RWPE1 (cell line): ENCODE results near the gene FAM193B.

Experiments
- CTCF ChIA-PET: fragments of 350-600 bp; sonication (Branson Sonifier 250); formaldehyde crosslinking; extraction: SDS; loops from one replicate; lab custom pipeline; 2021; lab: Yijun Ruan, JAX
- POLR2A ChIA-PET: fragments of 400-600 bp; formaldehyde crosslinking; extraction: SDS; loops from one replicate; lab custom pipeline; 2020; ENCODE audit warnings: antibody characterized with exemption; ENCODE audit not compliant: low non-redundant PET; lab: Yijun Ruan, JAX
- DNase-seq: peaks from one replicate; pipeline ENCODE4 v3.0.0; 2012; ENCODE audit warnings: low spot score
- H3K27ac ChIP-seq: fragments of 450-650 bp; 2 replicates; pipeline ENCODE4 v1.5.1; 2017
- TF ChIP-seq, protein P1 (sequence below): fragments of 450-650 bp; conservative IDR thresholded peaks from 2 replicates; pipeline ENCODE4 v1.5.1; 2017; ENCODE audit warnings: low read depth, mild to moderate bottlenecking

FAM193B gene

DNA sequence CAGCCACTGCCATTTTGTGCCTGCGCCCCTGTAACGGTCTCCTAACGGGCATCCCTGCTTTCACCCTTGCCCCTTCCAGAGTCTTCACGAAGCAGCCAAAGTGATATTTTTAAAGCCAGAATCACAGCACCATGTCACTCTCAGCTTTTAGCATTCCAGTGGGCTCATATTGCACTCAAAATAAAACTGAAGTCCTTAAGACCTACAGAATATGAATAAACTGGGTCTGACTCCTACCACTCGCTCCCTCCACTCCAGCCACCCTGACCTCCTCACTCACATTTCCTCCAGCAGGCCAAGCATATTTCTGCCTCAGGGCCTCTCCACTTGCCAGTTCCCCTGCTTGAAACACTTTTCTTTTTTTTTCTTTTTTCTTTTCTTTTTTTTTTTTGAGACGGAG, 54.5 kb downstream of the FAM193B start:
- ChIA-PET POLR2A (no interaction called here), CTCF (interaction anchor here (0.6 to 2.0 kb wide), 5 partner anchors 16 to 547 kb away, joined by 3 to 21 read pairs (median 4); partner anchors contain the start of gene DDX41)
- TF ChIP-seq, protein P1, sequence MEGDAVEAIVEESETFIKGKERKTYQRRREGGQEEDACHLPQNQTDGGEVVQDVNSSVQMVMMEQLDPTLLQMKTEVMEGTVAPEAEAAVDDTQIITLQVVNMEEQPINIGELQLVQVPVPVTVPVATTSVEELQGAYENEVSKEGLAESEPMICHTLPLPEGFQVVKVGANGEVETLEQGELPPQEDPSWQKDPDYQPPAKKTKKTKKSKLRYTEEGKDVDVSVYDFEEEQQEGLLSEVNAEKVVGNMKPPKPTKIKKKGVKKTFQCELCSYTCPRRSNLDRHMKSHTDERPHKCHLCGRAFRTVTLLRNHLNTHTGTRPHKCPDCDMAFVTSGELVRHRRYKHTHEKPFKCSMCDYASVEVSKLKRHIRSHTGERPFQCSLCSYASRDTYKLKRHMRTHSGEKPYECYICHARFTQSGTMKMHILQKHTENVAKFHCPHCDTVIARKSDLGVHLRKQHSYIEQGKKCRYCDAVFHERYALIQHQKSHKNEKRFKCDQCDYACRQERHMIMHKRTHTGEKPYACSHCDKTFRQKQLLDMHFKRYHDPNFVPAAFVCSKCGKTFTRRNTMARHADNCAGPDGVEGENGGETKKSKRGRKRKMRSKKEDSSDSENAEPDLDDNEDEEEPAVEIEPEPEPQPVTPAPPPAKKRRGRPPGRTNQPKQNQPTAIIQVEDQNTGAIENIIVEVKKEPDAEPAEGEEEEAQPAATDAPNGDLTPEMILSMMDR, result no peak
- H3K27ac ChIP-seq, result no peak overlapping the region
- DNase-seq, result no peak

GRCh38 chr5:177498013-177498787, 56.2 kb downstream of the FAM193B start:
- H3K27ac ChIP-seq, result peak overlapping the region; percentile 96
- ChIA-PET POLR2A (interaction anchor here (1.1 to 1.3 kb wide), 2 partner anchors 10 to 26 kb away, joined by 3 read pairs; no protein-coding TSS in a partner anchor), CTCF (interaction anchor here (0.6 to 3.1 kb wide), 4 partner anchors 17 to 162 kb away, joined by 3 to 14 read pairs (median 4); no protein-coding TSS in a partner anchor)
- TF ChIP-seq, protein P1, result no peak
- DNase-seq, result no peak

GRCh38 chr5:177497292-177498012, 56.9 kb downstream of the FAM193B start, which contains the start of gene PDLIM7:
PDLIM7 (minus strand) TSS chr5:177497604; CDS start chr5:177496512, 1,092 bp downstream.
- H3K27ac ChIP-seq, result peak within 1 kb of the TSS; percentile 96
- DNase-seq, result peak; percentile 99
- TF ChIP-seq, protein P1, result no peak; the same call in 1 of the 2 replicates
- POLR2A ChIA-PET, result interaction anchor here (0.5 to 1.7 kb wide), 4 partner anchors 11 to 34 kb away, joined by 3 to 6 read pairs (median 3); no protein-coding TSS in a partner anchor
- CTCF ChIA-PET, result interaction anchor here (1.3 to 3.1 kb wide), 3 partner anchors 93 to 107 kb away, joined by 5 to 14 read pairs (median 5); no protein-coding TSS in a partner anchor

GRCh38 chr5:177496727-177497291, 57.6 kb downstream of the FAM193B start:
- POLR2A ChIA-PET, result interaction anchor here (0.5 to 1.7 kb wide), 4 partner anchors 12 to 33 kb away, joined by 3 to 6 read pairs (median 3); no protein-coding TSS in a partner anchor
- peak; percentile 94 for DNase-seq
- peak overlapping the region; percentile 96 for H3K27ac ChIP-seq
- CTCF ChIA-PET, result interaction anchor here (0.7 to 3.4 kb wide), 6 partner anchors 11 to 107 kb away, joined by 3 to 14 read pairs (median 4); no protein-coding TSS in a partner anchor
- TF ChIP-seq, protein P1, result no peak

DNA sequence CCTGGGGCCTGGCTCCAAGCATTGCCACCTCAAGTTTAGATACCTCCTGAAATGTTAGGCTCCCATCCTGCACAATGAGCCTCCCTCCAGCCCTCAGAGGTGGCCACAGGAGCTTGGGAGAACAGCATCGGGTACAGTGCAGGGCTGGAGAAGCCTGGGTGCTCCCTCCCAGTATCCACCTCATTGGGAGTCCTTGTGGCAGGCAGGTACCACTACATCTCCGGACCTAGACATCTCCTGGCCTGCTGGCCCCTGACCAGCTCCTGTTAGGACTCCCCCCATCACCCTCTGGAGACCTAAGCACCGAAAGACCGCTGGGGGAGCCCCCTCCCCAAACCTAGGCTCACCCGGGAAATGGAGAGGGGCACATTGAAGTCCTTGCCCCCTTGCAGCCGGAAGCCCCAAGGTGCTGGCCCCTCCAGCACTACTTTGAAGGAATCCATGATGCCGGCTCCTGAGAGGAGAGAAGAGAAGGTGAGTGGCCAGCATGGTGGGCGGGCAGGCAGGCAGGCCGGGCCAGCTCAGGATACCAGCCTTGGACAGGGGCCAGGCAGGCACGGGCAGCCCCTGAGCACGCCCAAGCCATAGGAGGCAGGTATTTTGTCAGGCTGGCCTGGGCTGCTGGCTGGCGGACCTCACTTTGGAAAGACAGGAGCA, 58.2 kb downstream of the FAM193B start:
- peak overlapping the region; percentile 96 for H3K27ac ChIP-seq
- peak; percentile 66 for DNase-seq
- TF ChIP-seq, protein P1, result peak; percentile 46; the same call in 1 of the 2 replicates
- POLR2A ChIA-PET, result interaction anchor here (1.7 kb wide), 1 partner anchor 33 kb away, joined by 6 read pairs; no protein-coding TSS in a partner anchor
- CTCF ChIA-PET, result interaction anchor here (0.7 to 3.4 kb wide), 10 partner anchors 12 to 107 kb away, joined by 3 to 14 read pairs (median 4); no protein-coding TSS in a partner anchor
